Measurements from ENCODE around the gene GPHN.

The GPHN gene

DNA sequence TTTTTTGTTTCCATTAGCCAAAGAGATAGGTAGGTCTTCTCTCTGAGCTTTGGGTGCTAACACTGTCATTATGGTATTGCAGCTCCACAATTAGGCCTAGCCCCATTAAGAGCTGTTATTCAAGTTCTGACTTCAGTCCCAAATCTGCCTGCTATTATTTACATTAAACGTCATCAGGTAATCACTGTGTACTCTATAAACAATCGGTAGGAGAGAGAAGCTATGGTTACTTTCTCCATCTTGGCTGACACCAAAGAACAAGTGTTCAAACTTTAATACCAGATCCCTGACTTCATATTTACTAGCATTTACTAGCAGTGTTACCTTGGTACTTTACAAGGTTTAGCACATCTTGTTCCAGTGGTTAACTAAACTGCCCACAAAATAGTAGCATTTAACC is 376.2 kb downstream of the GPHN start:
- TF ChIP-seq, protein P1, sequence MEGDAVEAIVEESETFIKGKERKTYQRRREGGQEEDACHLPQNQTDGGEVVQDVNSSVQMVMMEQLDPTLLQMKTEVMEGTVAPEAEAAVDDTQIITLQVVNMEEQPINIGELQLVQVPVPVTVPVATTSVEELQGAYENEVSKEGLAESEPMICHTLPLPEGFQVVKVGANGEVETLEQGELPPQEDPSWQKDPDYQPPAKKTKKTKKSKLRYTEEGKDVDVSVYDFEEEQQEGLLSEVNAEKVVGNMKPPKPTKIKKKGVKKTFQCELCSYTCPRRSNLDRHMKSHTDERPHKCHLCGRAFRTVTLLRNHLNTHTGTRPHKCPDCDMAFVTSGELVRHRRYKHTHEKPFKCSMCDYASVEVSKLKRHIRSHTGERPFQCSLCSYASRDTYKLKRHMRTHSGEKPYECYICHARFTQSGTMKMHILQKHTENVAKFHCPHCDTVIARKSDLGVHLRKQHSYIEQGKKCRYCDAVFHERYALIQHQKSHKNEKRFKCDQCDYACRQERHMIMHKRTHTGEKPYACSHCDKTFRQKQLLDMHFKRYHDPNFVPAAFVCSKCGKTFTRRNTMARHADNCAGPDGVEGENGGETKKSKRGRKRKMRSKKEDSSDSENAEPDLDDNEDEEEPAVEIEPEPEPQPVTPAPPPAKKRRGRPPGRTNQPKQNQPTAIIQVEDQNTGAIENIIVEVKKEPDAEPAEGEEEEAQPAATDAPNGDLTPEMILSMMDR (IDR thresholded peaks at IDR 0.05; ENCODE audit: low read depth, low read length, missing control alignments) = no peak
- no peak for DNase-seq (ENCODE audit: low read depth)
- no peak overlapping the region for H3K4me3 ChIP-seq (ENCODE audit: low read depth, low read length)

DNA sequence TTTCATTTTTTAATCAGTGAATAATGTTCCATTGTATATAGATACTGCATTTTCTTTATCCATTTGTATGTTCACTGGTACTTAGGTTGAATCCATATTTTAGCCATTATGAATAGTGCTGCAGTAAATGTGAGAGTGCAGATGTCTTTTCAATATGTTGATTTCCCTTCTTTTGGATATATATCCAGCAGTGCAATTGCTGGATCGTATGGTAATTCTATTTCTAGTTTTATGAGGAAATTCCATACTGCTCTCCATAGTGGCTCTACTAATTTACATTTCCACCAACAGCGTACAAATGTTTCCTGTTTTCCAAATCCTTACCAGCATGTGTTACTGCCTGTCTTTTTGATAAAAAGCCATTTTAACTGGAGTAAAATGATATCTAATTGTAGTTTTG is 392.8 kb downstream of the GPHN start:
- H3K4me3 ChIP-seq (ENCODE audit: low read depth, low read length) = no peak overlapping the region
- TF ChIP-seq, protein P1 (IDR thresholded peaks at IDR 0.05; ENCODE audit: low read depth, low read length, missing control alignments) = no peak
- DNase-seq (ENCODE audit: low read depth) = no peak

DNA sequence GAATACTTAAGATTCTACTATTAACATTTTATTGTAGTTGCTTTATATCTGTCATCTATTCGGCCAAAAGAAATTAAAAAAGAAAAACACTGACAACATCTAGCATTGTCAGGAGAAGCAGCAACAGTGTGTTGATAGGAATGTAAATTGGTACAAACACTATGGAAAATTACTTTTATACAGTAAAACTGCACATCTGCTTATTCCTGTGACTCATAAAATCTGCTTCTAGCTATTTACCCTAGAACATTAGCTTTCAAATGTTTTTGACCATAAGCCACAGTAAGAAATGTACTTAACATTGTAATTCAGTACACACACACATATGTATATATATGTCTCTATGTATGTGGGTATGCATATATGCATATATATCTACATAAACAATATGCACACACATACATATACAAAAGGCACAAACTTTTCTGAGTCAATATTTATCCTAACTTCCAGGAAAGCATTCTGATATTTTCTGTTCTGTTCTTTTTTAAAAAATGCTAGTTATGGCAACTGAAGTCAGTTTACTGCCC is 402.4 kb downstream of the GPHN start:
- no peak for DNase-seq (ENCODE audit: low read depth)
- TF ChIP-seq, protein P1 (IDR thresholded peaks at IDR 0.05; ENCODE audit: low read depth, low read length, missing control alignments) = no peak

DNA sequence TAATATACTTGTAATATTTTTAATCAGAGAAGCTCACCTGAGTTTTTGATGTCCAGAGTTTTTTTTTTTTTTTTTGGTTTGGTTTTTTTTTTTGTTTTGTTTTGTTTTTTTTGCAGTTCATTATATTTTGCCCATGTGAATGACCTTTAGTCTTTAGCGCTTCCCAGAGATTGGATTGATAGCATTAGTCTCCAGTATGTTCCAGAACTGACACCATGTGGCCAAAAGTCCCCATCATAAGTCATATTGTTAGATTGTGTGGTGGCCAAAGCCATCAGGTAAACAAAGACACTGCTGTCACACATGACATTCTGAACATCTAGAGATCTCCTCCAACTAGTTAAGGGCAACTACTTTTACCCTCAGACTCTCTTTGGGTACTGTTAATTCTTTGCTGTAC is 408.5 kb downstream of the GPHN start:
- no peak overlapping the region for H3K4me3 ChIP-seq (ENCODE audit: low read depth, low read length)
- TF ChIP-seq, protein P1 (IDR thresholded peaks at IDR 0.05; ENCODE audit: low read depth, low read length, missing control alignments) = no peak
- no peak for DNase-seq (ENCODE audit: low read depth)

More for the DNA sequence above, 402.4 kb downstream of the GPHN start:
- no peak overlapping the region for H3K4me3 ChIP-seq (ENCODE audit: low read depth, low read length)

DNA sequence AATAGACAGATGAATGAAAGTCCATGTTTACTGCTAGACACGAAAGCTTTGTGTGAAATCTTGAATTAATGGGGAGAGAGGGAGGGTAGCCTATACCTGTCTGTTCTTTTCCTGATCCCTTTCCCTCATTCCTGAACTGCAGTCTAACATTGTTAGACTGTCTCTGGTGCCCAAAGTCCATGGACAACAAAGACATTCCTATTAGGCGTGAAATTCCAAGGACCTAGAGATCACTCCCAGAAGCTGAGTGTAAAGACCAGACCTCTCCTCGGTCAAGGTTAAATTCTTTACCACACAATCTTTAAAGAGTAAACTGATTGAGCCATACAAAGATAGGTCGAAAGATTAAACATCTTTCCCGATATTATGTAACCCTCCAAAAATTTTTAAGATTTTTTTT is 410.6 kb downstream of the GPHN start:
- H3K4me3 ChIP-seq (ENCODE audit: low read depth, low read length) = no peak overlapping the region
- DNase-seq (ENCODE audit: low read depth) = no peak
- TF ChIP-seq, protein P1 (IDR thresholded peaks at IDR 0.05; ENCODE audit: low read depth, low read length, missing control alignments) = no peak

DNA sequence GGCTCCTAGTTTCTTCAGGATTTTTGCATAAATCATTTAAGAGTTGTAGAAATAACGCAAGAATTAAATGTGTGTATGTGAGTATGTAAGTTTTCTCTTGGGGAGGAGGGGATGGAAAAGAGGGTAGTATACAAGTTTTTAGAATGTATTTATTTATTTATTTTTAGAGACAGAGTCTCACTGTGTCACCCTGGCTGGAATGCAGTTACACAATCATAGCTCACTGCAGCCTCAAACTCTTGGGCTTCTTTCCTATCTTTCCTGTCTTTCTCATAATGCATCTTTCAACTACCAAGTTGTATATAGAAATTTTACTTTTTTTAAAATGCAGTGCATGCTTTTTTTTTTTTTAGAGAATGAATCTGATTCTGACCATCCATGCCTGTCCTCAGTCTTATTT is 412.2 kb downstream of the GPHN start:
- H3K4me3 ChIP-seq (ENCODE audit: low read depth, low read length) = no peak overlapping the region
- no peak for DNase-seq (ENCODE audit: low read depth)
- TF ChIP-seq, protein P1 (IDR thresholded peaks at IDR 0.05; ENCODE audit: low read depth, low read length, missing control alignments) = no peak

DNA sequence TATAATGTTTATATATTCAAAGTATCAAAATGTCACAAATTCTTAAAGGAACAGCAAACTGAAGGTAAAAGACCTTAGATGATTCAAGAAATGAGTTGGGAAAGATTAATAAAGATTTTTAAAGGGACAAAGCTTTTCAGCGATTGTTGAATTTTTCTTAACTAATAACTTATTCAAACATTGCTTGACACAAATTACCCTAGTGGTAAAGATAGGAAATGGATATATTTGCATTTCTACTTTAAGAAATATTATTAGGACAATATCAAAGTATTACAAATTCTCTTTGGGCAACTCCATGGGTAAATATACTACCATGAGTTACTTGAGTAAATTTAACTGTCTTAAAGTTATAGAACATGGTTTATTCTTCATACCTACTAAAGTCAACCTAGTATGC is 415.3 kb downstream of the GPHN start:
- DNase-seq (ENCODE audit: low read depth) = no peak
- TF ChIP-seq, protein P1 (IDR thresholded peaks at IDR 0.05; ENCODE audit: low read depth, low read length, missing control alignments) = no peak
- H3K4me3 ChIP-seq (ENCODE audit: low read depth, low read length) = no peak overlapping the region

All from GM12864 (cell line).